GM12878 (cell line): ENCODE data around the gene EPB41L4A. TPM values are rescaled to one million over a fixed set of nuclear protein-coding genes. Genes with fewer than 3 reads are reported as not detected.

Experiments
- ASH2L ChIP-seq: fragments of 300-600, 200-600 bp; sonication (generic); IDR thresholded peaks from 2 replicates; pipeline ENCODE4 v1.6.1; 2017; ENCODE audit warnings: low read depth, mild to moderate bottlenecking, borderline replicate concordance
- ATF2 ChIP-seq: IDR thresholded peaks from 2 replicates; pipeline ENCODE4 v1.6.1; 2012; ENCODE audit warnings: low read length, inconsistent platforms
- CHD2 ChIP-seq: IDR thresholded peaks from 2 replicates; pipeline ENCODE4 v1.6.1; 2011; ENCODE audit warnings: low read depth, low read length, improper control_type of control experiment, borderline replicate concordance
- IRF3 ChIP-seq: fragments of 450-650 bp; IDR thresholded peaks from 2 replicates; pipeline ENCODE4 v1.6.1; 2014; ENCODE audit warnings: mild to moderate bottlenecking
- MEF2B ChIP-seq: fragments of 450-650 bp; IDR thresholded peaks from 2 replicates; pipeline ENCODE4 v1.6.1; 2018; ENCODE audit warnings: mild to moderate bottlenecking, moderate library complexity; ENCODE audit not compliant: partially characterized antibody, poor library complexity, severe bottlenecking
- NRF1 ChIP-seq: conservative IDR thresholded peaks from 2 replicates; pipeline ENCODE4 v1.6.1; 2011; ENCODE audit warnings: mild to moderate bottlenecking, low read depth, low read length, improper control_type of control experiment
- RUNX3 ChIP-seq: IDR thresholded peaks from 2 replicates; pipeline ENCODE4 v1.6.1; 2012; ENCODE audit warnings: low read length, inconsistent platforms
- SKIL ChIP-seq: fragments of 450-650 bp; IDR thresholded peaks from 2 replicates; pipeline ENCODE4 v1.6.1; 2017; ENCODE audit warnings: mild to moderate bottlenecking, low read depth, inconsistent platforms; ENCODE audit not compliant: poor library complexity, severe bottlenecking
- SP1 ChIP-seq: IDR thresholded peaks from one replicate; pipeline ENCODE4 v1.6.1; 2011; ENCODE audit warnings: low read depth, low read length
- ZNF217 ChIP-seq: fragments of 450-650 bp; IDR thresholded peaks from 2 replicates; pipeline ENCODE4 v1.6.1; 2017; ENCODE audit warnings: antibody characterized with exemption, mild to moderate bottlenecking
- polyA plus RNA-seq, 11 experiments: library from polyadenylated mRNA; depleted of rRNA in 4 of 11; unstranded in 6 of 11; stranded (reverse) in 5 of 11; fragments of >200 nt; fragmentation: Nextera tagmentation in 4 of 11; fragmentation: Illumina TruSeq in 1 of 11; extraction: Ambion mirVana in 4 of 11; extraction: Trizol in 1 of 11; gene quantifications; 1 replicate in 1 of 11; 2 replicates in 10 of 11; pipeline versions ENCODE4 v1.2.1 to v1.2.3, GENCODE V29; 2011 to 2016; ENCODE audit warnings: inconsistent platforms in 2 of 11, missing spikeins in 2 of 11, low read depth in 1 of 11
- total RNA-seq, 4 experiments: library from RNA; depleted of rRNA in 3 of 4; stranded (reverse); fragments of >200 nt in 3 of 4; fragmentation: Illumina TruSeq in 1 of 4; extraction: Trizol in 1 of 4; gene quantifications; 2 replicates each; pipeline versions ENCODE4 v1.2.1 to v1.2.3, GENCODE V29; 2013 to 2021

The EPB41L4A gene
- total and polyA plus RNA-seq, 10 of the 15 experiments (the other 5 are each of a cell fraction or from before 2014, with no cell fraction given), result 0.10 to 0.67 (median 0.30) TPM

GRCh38 chr5:112201141-112201540 is 217.9 kb downstream of the EPB41L4A start (continued):
- TF ChIP-seq IRF3 (no peak), ZNF217 (no peak), SP1 (no peak), SKIL (no peak), CHD2 (no peak), MEF2B (no peak), RUNX3 (no peak), ASH2L (no peak), NRF1 (no peak), ATF2 (no peak)
